NCI-H2196 (cell line): ENCODE measurements around the gene IL25.
"Not testable (repeated sequence)": the region's sequence is repeated elsewhere in the genome, so short reads cannot be mapped to it uniquely, and the experiment has no call there.

Experiments
- DNase-seq: peaks from one replicate; lab custom pipeline; 2025; ENCODE audit not compliant: unreplicated experiment; lab: John Stamatoyannopoulos, UW

Gene IL25

DNA sequence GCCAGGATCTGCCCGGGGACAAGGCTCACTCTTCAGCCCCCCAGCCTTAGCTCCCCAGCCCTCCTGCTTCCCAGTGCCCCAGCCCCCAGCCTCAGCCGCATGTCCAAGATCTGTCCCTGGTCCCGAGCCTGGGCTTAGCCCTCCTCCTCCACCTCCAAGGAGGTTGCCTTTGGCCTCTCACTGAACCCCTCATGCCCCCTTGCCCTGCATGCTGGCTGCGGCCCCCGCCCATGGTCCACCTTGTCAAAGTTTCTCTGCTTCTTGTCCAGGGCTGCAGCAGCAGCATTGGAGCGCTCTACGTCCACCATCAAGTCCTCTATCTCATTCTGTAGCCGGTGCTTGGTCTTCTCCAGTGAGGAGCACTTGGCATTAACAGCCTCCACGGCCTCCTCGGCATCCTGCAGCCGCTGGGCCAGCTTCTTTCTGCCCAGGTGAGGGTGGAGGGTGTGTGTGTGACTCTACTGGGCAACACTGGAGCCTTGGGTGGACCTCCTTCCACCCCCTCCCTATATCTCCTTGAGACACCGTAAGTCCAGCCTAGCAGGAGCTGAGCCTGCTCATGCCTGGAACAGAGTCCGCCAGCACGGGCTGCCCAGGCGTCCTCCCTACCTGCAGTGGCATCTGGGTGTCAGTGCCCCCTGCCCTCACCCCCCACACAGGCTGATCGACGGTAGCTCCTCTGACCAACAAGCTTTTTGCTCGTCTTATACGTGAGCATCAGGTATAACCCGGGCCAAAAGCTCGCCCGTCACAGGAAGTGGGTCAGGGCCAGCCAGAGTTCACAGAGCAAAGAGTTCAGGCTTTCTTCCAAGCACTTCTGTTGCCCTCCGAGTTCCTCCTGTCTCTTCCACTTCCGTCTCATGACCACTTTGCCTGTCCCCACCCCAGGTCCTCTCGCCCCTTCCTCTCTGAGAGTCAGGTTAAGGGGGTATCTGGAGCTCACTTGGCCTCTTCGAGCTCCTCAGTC lies 15.6 kb downstream of the IL25 start:
- no peak for DNase-seq

DNA sequence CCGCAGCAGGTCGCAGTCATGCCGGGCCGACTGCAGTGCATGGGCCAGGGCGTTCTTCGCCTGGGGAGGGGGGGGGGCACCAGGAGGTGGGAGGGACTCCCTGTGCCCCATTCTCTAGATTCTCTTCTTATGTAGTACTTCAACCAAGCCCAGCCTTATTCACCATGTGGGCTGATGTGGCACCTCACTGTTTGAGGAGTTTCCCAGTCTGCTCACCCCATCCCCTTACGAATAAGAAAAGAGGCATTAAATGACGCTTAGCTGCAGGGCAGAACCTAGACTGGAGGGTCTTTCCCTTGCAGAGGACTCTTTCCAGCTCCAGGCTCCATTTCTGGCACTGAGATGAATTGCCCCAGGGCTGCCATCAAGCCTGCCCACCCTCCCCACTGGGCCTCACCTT lies 16.4 kb downstream of the IL25 start:
- DNase-seq, result no peak

DNA sequence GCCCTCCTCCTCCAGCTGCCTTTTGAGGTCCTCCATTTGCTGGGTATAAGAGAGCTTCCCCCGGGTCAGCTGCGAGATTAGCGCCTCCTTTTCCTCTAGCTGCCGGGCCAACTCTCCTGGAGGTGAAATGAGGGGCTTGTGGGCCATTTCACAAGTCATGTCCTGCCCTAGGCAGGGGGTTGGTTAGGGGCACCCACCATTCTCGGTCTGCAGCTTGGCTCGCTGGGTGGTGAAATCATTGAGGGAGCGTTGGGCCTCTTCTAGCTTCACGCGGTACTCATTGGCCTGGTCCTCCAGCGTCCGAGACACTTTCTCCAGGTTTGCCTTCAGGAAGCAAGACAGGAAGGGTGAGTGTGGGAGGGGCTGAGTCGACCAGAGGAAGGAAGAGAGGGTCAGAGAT lies 16.8 kb downstream of the IL25 start:
- DNase-seq, result no peak

DNA sequence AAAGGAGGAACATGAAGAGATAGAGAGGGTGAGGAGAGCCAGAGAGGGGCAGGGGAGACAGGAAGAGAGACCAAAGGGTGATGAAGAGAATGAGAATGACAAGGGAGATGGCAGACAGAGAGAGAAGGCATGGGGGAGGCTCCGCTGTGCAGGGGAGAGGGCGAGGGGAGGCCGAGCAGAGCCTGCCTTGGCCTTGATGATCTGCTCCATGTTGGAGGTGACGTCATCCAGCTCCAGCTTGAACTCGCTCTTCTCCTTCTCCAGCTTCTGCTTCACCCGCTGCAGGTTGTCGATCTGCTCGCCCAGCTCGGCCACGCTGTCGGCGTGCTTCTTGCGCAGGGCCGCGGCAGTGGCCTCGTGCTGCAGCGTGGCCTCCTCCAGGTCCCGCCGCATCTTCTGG lies 17.3 kb downstream of the IL25 start:
- DNase-seq, result not testable (repeated sequence)

DNA sequence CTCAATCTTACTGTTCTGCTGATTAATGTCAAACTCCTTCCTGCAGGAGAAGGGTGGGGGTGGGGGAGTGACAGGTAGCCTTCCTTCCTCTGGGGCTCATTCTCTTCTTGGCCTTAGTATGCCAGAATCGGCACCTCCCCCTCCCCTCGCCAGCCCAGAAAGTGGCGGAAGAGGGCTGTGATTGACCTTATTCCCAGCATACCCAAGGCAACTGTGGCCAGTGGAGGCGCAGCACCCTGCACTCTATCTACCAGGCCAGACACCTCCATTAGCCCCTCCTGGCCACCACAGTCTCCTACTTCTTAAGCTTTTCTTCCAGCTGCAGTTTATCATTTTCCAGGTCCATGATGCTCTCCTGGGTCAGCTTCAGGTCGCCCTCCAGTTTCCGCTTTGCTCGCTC lies 20.0 kb downstream of the IL25 start:
- DNase-seq, result no peak

DNA sequence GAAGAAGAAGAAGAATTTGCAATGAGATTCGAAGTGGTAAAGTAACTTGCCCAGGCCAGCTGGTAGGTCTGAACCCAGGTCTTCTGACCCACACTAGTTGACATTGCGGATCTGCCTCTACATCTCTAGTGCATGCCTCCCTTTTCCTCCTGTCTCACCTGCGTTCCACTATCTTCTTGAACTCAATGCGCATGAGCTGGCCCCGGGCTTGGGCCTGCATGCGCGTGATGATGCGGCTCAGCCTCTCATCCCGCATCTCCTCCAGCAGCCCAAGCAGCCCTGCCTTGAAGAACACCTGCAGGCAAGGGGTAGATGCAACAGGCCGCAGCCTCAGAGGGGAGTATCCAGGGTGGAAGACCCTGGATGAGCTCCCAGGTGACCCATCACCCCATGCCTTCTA lies 23.5 kb downstream of the IL25 start:
- DNase-seq, result no peak

DNA sequence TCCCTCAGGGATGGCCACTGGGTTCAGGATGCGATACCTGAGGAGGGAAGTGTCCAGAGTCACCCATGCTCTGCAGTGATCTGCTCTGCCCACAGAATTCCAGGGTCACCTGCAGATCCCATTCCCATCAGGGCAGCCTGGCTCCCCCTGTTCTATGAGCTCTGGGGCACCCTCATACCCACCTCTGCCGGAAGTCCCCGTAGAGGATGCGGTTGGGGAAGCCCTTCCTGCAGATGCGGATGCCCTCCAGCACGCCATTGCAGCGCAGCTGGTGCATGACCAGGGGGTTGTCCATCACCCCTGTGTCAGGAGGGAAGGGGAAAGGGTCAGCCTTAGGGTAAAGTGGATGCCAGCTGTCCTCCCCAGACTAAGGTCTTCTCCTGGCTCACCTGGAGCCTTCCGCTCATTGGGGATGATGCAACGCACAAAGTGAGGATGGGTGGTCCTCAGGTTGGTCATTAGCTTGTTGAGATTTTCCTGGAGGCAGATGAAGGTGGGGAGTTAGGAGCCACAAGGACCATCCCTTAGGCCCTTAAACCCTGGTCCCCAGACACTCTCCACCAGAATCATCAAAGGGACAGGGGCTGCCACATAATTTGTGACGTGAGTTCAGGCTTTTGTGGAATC lies 24.3 kb downstream of the IL25 start:
- DNase-seq, result no peak

DNA sequence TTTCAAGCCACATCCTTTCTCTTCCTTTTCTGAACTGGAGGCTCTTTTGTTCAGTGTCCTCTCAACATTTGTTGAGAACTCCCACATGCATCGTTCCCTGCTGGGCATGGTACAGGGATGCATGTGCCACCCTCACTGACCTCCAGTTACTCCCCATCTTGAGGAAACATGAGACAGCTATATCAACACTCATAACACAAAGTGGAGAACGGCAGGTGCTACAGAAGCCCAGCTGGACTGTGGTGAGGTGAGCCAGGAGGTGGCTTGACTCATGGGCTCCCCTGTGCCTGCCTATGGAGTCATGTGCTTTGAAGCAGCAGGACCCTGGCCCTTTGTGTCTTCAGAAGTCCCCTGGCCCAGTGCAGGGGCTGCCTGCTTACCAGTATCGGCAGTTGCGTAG lies 25.7 kb downstream of the IL25 start:
- peak; percentile 90 for DNase-seq

DNA sequence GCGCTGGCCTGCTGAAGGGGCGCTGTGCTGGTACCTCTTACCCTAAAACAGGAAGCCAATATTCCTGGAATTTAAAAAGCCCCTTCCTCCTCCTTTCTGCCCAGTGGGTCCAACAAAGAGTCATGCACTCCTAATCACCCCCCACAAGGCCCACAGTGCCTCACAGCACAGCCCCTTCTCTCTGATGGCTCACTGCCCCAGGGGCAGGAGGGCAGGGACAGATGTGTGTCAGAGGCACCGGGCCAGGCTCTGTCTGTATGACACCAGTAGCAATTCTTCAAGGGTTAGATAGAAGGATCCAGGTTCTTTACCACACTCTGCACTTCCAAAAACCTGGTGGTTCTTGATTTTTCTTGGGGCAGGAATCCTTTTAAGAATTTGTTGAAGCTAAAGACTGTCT lies 26.5 kb downstream of the IL25 start:
- no peak for DNase-seq

DNA sequence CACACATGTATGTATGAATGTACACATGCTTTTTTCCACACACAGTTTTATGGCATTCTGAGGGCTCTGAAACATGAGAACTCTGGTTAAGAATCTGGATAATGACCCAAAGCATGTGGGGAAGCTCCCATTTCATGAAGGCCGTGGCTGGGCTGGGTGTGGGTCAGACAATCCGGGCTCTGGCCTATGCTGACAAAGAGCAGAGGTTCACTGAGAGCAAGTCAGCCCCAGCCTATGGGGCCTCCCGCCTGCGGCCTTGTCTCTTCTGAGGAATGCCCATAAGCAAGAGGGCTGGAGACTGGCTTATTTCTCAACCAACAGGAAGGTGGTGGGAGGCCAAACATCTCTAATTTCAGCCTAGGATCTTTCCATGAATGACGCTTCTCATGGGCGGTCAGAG lies 27.0 kb downstream of the IL25 start:
- DNase-seq, result no peak

DNA sequence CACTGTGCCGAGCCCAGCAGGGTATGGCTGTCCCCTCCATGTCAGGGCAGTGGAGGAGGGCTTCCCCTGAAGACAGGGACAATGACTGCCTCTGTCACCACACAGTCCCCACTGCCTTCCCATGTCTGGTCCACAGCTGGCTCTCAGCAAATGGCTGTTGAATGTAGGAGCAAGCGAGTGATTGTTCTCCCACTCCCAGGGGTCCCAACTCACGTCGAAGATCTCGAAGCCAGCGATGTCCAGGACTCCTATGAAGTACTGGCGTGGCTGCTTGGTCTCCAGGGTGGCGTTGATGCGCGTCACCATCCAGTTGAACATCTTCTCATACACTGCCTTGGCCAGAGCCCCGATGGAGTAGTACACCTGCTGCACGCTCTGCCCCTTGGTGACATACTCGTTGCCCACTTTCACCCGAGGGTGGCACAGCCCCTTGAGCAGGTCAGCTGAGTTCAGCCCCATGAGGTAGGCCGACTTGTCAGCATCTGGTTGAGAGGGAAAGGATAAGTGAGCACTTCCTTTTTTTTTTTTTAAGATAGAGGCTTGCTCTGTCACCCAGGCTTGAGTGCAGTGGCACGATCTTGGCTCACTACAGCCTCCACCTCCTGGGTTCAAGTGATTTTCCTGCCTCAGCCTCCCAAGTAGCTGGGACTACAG lies 28.0 kb downstream of the IL25 start:
- not testable (repeated sequence) for DNase-seq

DNA sequence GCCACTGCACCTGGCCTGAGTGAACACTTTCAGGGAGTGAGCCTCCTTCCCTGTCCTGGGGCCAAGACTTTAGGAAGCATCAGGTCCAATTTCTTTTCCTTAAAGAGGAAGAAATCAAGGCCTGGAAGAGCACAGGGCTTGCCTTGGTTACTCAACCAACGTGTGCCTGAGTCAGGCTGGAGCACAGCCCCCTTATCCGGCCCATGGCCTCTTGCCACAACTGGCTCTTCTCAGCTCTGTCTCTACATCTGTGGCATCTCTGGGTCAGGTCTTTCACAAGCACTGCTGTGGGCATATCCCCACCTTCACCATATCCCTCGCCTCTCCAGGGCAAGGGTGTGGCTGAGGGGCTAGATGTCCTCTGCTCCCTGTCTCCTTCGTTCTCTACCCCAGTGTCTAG lies 28.7 kb downstream of the IL25 start:
- DNase-seq, result no peak

DNA sequence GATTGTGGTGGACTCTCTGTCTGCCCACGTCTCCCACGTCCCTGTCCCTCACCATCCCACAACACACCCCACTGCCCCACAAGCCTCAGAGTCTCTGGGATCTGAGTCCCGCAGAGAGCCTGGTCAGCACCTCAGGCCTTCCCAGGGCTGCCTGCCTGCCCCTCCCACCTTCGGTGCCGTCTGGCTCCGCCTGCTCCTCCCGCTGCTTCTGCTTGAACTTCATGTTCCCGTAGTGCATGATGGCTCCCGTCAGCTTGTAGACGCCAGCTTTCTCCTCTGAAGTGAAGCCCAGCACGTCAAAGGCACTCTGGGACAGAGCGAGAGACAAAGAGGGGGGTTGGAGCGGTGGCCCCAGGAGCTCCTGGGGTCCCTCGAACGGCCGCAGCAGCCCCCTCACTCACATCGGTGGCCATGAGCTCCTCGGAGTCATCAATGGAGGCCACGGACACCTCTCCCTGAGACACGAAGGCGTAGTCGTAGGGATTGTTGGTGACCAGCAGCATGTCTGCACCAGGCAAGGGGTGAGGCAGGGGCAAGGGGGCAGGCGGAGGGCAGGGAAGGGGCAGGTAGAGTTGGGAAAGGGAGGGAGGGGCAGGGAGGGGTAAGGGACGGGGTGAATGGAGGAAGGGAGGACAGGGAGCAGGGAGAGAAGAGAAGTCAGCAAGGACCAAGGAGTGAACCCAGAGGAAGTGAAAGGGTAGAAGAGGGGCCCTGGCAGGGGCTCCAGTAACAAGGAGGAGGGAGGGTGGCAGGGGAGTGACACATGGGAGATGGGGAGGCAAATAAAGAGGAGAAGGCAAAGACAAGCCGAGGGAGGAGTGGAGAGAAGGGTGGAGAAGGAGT lies 29.9 kb downstream of the IL25 start:
- no peak for DNase-seq

DNA sequence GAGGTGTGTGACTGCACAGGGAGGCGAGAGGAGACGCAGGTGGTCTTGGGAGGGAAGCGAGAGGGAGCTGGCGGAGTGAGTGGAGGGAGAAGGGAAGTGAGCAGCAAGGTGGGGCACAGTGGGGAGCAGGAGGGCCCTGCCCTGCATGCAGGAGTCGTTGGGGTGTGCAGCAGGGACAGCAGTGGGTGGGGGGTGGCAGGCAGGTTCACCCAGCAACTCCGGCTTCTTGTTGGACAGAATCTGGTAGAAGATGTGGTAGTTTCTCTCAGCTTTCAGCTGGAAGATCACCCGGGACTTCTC lies 30.5 kb downstream of the IL25 start:
- DNase-seq, result no peak

DNA sequence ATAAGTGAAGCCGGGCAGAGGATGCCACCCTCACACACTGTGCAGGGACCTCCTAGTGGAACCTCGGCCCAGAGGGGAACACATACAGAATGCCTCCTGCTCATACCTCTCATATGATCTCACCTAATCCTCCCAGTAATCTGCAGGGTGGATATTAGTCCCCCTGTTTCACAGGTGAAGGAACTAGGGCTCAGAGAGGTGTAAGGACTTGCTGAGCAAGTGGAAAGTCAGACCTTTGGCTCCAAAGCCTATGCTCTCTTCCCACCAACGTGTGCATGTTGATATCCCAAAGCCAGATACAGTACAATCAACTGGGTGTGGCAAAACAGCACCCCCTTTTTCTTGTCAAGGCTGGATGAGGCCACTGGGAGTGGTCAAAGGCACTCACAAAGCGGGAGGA lies 31.3 kb downstream of the IL25 start:
- DNase-seq, result no peak

DNA sequence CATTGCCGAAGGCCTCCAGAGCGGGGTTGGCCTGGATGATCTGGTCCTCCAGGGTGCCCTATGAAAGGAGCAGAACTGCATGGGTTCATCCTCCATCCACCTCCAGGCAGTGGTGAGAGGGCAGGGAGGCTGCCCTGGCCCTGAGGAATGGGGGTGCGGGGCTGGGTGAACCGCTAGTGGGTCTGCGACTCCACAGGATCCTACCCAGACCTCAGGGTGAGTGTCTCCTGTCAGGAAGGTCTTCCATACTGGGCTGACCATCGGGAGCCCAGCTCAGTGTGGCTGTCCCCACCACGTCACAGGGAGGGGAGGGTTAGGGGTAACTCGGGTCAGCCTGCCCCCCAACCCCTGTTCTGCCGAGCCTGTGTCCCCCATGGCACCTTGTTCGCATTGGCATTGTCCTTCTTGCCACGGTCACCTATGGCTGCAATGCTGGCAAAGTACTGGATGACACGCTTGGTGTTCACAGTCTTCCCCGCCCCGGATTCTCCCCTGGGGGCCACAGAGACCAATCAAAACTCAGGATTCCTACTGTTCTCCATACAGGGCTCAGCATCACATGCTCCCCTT lies 31.8 kb downstream of the IL25 start:
- no peak for DNase-seq

DNA sequence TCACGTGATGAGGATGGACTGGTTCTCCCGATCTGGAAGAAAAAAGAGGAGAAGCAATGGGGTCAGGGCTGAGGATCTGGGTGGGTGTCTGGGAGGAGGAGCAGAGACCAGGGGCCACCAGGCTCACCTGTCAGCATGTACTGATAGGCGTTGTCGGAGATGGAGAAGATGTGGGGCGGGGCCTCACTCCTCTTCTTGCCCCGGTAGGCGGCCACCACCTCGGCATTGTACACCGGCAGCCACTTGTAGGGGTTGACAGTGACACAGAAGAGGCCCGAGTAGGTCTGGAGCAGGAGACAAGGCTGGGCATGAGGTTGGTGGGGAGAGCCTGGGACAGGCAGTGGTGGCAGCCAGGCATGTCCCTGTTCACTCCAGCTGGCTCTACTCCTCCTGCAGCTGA lies 32.5 kb downstream of the IL25 start:
- DNase-seq, result no peak

DNA sequence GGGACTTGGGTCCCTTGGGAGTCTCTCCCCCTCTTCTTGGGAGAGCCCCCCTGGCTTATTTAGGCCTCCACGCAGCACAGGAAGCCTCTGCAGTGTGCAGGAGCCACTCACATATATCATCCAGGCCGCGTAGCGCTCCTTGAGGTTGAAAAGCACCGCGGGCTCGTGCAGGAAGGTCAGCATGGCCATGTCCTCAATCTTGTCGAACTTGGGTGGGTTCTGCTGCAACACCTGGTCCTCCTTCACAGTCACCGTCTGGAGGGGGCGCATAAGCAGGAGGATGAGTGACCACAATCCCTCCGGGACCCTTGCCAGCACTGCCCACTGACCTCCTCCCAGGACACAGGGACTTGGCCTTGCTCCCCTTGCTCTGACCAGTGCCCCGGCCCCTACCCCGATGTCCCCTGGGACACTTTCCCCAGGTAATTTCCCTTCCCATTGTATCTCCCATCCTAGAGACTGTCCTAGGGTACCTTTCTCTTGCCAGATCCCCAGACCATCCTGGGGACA lies 33.0 kb downstream of the IL25 start:
- DNase-seq, result no peak

DNA sequence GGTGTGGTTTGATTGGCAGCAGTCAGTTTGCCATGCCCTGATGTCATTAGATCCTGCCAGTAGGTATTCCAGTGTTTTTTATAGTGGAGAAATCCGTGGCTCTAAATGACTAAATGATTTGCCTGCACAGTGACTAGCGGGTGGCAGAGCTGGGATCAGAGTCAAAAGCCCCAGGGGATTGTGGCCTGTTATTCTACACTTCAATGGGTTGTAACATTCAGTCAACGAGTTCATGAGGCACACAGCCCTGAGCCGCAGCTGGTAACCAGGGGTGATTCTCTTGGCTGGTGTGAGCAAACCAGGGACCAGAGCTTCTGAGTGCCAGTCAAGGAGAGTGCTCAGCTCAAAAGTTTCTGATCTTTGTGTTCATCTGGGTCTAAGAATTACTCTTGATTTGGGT lies 33.6 kb downstream of the IL25 start:
- peak; percentile 37 for DNase-seq

DNA sequence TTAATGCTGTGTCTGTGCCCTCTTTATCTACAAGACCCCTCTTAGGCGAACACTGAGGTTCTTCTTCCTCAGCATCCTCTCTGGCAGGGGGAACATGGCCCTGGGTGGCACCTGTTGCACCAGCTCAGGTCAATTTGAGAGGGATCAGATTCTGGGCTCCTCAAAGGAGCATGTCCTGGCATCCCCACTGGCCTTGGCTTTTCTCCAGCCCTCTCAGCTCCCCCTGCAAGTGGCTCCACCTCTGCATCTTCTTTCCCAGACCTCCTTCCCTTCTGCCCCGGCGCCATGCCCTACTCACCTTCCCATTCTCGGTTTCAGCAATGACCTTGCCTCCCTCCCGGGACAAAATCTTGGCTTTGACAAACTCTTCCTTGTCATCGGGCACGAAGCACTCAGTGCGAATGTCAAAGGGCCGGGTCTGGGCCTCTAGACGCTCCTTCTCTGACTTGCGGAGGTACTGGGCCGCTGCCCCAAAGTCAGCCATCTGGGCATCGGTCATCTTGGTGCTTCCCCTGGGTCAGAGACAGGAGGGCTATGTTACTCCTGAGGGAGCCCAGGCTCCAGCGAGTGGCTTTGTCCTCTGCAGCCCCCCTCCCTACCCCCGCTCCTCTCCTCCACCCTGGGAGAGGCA lies 34.2 kb downstream of the IL25 start:
- no peak for DNase-seq
